GM12875 (cell line): ENCODE data around the gene MEAF6.

Experiments
- H3K4me3 ChIP-seq: one replicate; pipeline ENCODE4 v1.5.1; 2011; ENCODE audit warnings: low read depth, low read length, control low read depth
- CTCF ChIP-seq: IDR thresholded peaks from 2 replicates; pipeline ENCODE4 v1.5.1; 2011; ENCODE audit warnings: low read depth, mild to moderate bottlenecking, control low read depth, inconsistent platforms, low read length, moderate library complexity, borderline replicate concordance; ENCODE audit not compliant: insufficient read depth

MEAF6 gene

GRCh38 chr1:37442644-37443043, 71.9 kb downstream of the MEAF6 start:
- no peak for TF ChIP-seq CTCF
- H3K4me3 ChIP-seq = no peak overlapping the region
